Activated CD4-positive, alpha-beta T cell treated with anti-CD3 and anti-CD28 coated beads for 4 hours (primary cell): Measurements from ENCODE around the gene PPP6R3.
"Not testable (repeated sequence)": the region's sequence is repeated elsewhere in the genome, so short reads cannot be mapped to it uniquely, and the experiment has no call there.

ENCODE experiments used
- DNase-seq, 2 donors: peaks; one replicate each; pipeline ENCODE4 v3.0.0-alpha.2; 2020

Gene PPP6R3

GRCh38 chr11:68457898-68458249, 2.7 kb upstream of the PPP6R3 start:
- no peak for DNase-seq

DNA sequence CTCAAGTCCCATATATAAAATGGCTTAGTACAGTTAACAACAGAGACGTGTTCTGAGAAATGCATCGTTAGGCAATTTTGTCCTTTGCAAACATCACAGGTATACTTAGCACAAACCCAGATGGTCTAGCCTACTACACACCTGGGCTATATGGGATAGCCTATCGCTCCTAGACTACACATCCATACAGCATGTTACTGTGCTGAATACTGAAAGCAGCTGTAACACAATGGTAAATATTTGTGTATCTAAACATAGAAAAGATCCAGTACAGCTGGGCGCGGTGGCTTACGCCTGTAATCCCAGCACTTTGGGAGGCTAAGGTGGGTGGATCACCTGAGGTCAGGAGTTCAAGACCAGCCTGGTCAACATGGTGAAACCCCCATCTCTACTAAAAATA, 2.2 kb upstream of the PPP6R3 start:
- DNase-seq = not testable (repeated sequence)

GRCh38 chr11:68459886-68460740, 439 bp upstream of the PPP6R3 start:
- peak; percentile 94 to 97 for DNase-seq

DNA sequence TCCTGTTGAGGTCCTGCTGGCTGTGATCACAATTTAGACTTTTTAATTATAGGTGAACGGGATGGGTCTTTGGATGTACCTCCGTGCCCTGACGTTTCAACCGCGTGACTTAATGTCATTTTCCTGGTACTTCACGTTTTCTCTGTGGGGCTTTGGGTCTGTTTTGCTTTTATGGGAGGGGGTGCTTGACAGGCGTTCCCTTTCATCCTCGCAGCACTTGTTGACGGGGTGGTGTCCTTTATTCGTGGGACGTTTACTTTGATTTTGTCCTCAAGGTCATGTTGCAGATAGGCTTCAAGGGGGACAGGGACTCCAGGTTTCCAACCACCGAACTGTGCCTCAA, 994 bp downstream of the PPP6R3 start:
- no peak for DNase-seq

GRCh38 chr11:68463714-68464113, 3.2 kb downstream of the PPP6R3 start:
- no peak for DNase-seq

- DNase-seq = no peak
These were observed 6.8 kb downstream of the PPP6R3 start for GRCh38 chr11:68467201-68467834.

- DNase-seq = no peak
These were observed 7.8 kb downstream of the PPP6R3 start for GRCh38 chr11:68468217-68468828.

DNA sequence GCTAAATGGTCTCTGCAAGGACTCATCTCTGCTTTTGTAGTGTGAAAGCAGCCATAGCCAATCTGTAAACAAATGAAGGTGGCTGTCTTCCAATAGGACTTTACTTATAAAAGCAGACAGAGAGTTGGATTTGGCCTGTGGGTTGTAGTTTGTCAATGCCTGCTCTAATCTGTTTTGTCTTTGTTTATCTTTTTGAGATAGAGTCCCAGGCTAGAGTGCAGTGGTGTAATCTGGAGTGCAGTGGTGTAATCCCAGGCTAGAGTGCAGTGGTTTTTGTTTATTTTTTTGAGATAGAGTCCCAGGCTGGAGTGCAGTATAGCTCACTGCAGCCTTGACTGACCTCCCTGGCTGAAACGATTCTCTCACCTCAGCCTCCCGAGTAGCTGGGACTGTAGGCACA, 8.6 kb downstream of the PPP6R3 start:
- DNase-seq = no peak

GRCh38 chr11:68469642-68470041, 9.1 kb downstream of the PPP6R3 start:
- no peak for DNase-seq

- DNase-seq = no peak
These were observed 9.8 kb downstream of the PPP6R3 start for GRCh38 chr11:68470304-68470811.

GRCh38 chr11:68471360-68472340, 11.1 kb downstream of the PPP6R3 start:
- peak; percentile 34 to 35 for DNase-seq

DNA sequence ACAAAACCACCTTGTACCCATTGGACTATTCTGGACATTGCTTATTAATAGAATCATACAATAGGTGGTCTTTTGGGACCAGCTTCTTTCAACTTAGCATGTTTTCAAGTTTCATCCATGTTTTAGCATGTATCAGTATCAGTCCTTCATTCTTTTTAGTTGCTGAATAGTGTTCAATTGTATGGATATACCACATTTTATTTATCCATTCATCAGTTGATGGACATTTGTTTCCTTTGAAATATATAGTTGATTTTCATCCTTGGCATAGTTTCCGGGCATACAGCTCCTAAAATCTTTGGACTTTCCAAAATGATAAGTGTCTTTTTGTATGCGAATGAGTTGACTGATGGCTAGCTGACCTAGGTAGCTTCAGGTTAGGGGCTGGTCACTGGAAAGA, 12.2 kb downstream of the PPP6R3 start:
- no peak for DNase-seq

DNA sequence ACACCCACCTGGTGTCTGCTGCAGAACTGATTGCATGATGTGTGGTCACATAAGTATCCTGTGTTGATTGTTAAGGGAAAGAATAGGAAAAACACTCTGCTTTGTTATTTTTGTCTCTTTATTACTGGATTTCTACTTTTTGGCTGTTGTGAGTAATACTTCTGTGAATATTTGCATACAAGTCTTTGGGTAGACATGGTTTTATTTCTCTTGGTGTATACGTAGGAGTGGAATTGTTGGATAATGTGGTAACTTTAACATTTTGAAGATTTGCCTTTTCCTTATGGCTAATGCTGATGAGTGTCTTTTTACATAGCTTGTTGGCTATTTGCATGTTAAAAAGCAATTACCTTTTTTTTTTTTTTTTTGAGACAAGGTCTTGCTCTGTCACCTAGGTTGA, 13.1 kb downstream of the PPP6R3 start:
- no peak for DNase-seq

GRCh38 chr11:68475626-68476025, 15.1 kb downstream of the PPP6R3 start:
- DNase-seq = not testable (repeated sequence)

GRCh38 chr11:68479390-68479789, 18.8 kb downstream of the PPP6R3 start:
- DNase-seq = no peak

DNA sequence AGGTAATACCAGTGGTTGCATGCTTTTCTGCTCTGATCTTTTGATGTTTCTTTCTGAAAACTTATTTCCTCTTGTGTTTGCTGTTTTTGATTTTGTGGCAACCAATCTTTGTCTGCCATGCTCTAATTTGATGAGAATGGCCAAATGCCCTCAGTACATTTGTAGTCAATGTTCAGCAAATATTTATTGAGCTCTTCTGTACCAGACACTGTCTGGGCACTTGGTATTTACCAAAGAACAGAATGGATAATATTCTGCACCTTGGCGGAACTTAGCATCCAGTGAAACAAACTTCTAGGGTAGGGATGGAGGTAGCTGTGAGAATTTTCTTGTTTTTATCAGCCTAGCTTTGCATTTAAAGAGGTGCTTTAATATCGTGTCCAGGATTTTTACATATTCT, 19.6 kb downstream of the PPP6R3 start:
- DNase-seq = no peak

DNA sequence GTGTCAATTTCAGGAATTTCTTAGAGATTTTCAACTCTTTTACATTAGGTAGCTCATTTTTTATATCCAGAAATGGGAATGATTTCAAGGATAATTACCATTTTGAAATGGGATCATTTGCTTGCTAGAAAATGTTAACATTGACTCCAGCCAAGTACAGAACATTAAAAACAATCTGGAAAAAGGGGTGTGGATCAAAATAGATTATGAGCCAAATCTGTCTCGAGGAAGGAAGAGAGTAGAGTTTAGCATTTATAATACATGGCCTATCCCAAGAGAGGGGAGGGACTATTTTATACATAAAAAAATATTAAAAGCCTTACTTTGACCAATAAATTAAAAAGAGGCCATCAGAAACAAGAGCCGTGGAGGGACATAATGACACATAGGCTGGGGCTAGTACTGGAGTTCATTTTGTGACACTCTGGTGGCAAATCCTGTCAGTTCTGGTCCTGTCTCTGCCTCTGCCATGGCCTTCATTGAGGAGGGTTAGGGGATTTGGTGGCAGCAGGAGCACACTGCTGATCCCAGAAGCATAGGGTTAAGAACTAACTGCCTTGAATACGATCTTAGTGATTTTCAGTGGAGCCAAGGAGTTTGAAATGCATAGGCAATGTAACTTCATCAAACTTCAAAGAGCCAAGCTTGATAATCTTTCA, 20.4 kb downstream of the PPP6R3 start:
- no peak for DNase-seq

DNA sequence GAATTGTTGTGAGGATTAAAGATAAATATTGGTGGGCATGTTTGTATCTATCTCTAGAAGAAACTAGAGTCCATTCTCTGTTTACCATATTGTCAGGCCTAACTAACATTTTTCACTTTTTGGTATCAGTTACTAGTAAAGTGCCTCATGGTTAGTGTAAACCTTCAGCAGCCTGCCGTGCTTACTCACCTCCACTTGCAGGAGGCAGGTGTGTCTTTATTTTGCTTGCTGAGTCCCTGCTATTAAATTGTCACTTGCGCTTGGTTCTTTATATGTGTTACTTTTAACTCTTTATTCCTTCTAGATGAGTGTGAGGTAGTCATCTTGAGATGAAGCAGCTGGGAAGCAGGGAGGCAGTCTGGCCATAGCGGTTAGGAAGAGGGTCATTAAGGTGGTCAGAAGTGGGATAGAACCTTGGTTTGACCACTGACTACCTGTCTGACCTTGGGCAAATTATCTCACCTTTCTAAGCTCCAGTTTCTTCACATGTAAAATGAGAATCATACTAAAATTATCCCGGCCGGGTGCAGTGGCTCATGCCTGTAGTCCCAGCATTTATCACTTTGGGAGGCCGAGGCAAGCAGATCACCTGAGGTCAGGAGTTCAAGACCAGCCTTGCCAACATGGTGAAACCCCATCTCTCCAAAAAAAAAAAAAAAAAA, 21.2 kb downstream of the PPP6R3 start:
- no peak for DNase-seq

- DNase-seq = no peak
These were observed 28.1 kb downstream of the PPP6R3 start for GRCh38 chr11:68488623-68489022.

- DNase-seq = no peak
These were observed 34.7 kb downstream of the PPP6R3 start for GRCh38 chr11:68495220-68495729.

- no peak for DNase-seq
These were observed 35.3 kb downstream of the PPP6R3 start for GRCh38 chr11:68495872-68496271.
